Neural cell (in vitro differentiated cells): Measurements from ENCODE around the gene ADORA2A. TPM values are rescaled to one million over a fixed set of nuclear protein-coding genes. Genes with fewer than 3 reads are reported as not detected.

ENCODE experiments used
- H2AFZ ChIP-seq: fragments of 200-600, 300-800 bp; sonication (generic), shearing (Covaris generic); 2 replicates; pipeline ENCODE4 v1.6.0; 2014; ENCODE audit warnings: low read depth, mild to moderate bottlenecking, antibody characterized with exemption, low read length, moderate library complexity
- H3F3A ChIP-seq: fragments of 200-600 bp; shearing (Covaris generic); 2 replicates; pipeline ENCODE4 v1.6.1; 2016; ENCODE audit warnings: mild to moderate bottlenecking, moderate library complexity, mixed read lengths, antibody characterized with exemption, low read length; ENCODE audit not compliant: insufficient read depth, poor library complexity, severe bottlenecking
- H3K27ac ChIP-seq: fragments of 200-600, 300-800 bp; sonication (generic), shearing (Covaris generic); 2 replicates; pipeline ENCODE4 v1.5.1; 2014; ENCODE audit warnings: mild to moderate bottlenecking, low read length, moderate library complexity
- H3K27me3 ChIP-seq: fragments of 300-800, 200-600 bp; sonication (generic), shearing (Covaris generic); 2 replicates; pipeline ENCODE4 v1.6.0; 2014; ENCODE audit warnings: mild to moderate bottlenecking, low read depth, low read length, moderate library complexity; ENCODE audit not compliant: insufficient read depth
- H3K36me3 ChIP-seq: fragments of 300-800, 200-600 bp; sonication (generic), shearing (Covaris generic); 2 replicates; pipeline ENCODE4 v1.5.1; 2014; ENCODE audit warnings: mild to moderate bottlenecking, antibody characterized with exemption, low read length, moderate library complexity; ENCODE audit not compliant: insufficient read depth
- H3K4me2 ChIP-seq: fragments of 300-800, 200-600 bp; sonication (generic), shearing (Covaris generic); 2 replicates; pipeline ENCODE4 v1.6.0; 2014; ENCODE audit warnings: mild to moderate bottlenecking, low read length
- H3K4me3 ChIP-seq: fragments of 300-800, 200-600 bp; sonication (generic), shearing (Covaris generic); 2 replicates; pipeline ENCODE4 v1.5.1; 2014; ENCODE audit warnings: mild to moderate bottlenecking, low read length, moderate library complexity
- H3K79me2 ChIP-seq: fragments of 200-600 bp; shearing (Covaris generic); replicated peaks from 2 replicates; pipeline ENCODE4 v1.6.0; 2014; ENCODE audit warnings: mild to moderate bottlenecking, low read length, moderate library complexity; ENCODE audit not compliant: insufficient read depth
- H3K9ac ChIP-seq: fragments of 300-800, 200-600 bp; sonication (generic), shearing (Covaris generic); 2 replicates; pipeline ENCODE4 v1.6.1; 2016; ENCODE audit warnings: mild to moderate bottlenecking, low read length, mixed read lengths
- H3K9me2 ChIP-seq: fragments of 200-600 bp; shearing (Covaris generic); 2 replicates; pipeline ENCODE4 v1.6.1; 2016; ENCODE audit warnings: mild to moderate bottlenecking, low read length, mixed read lengths; ENCODE audit not compliant: insufficient read depth
- H3K9me3 ChIP-seq: fragments of 200-600, 300-800 bp; sonication (generic), shearing (Covaris generic); 2 replicates; pipeline ENCODE4 v1.6.1; 2016; ENCODE audit warnings: mild to moderate bottlenecking, mixed run types, low read length, moderate library complexity, mixed read lengths
- H4K20me1 ChIP-seq: fragments of 200-600 bp; shearing (Covaris generic); 2 replicates; pipeline ENCODE4 v1.6.1; 2016; ENCODE audit warnings: mild to moderate bottlenecking, mixed run types; ENCODE audit not compliant: insufficient read depth
- EP300 ChIP-seq: fragments of 450-650 bp; conservative IDR thresholded peaks from 2 replicates; pipeline ENCODE4 v1.6.1; 2014; ENCODE audit warnings: antibody characterized with exemption, mild to moderate bottlenecking, moderate library complexity; ENCODE audit not compliant: poor library complexity, severe bottlenecking
- EZH2 ChIP-seq: fragments of 200-600, 300-800 bp; shearing (Covaris generic), sonication (generic); IDR thresholded peaks from 2 replicates; pipeline ENCODE4 v1.6.1; 2014; ENCODE audit warnings: antibody characterized with exemption, low read length, borderline replicate concordance, mild to moderate bottlenecking; ENCODE audit not compliant: insufficient read depth, poor library complexity, severe bottlenecking
- MXI1 ChIP-seq: fragments of 450-650 bp; conservative IDR thresholded peaks from 2 replicates; pipeline ENCODE4 v1.6.1; 2014; ENCODE audit warnings: antibody characterized with exemption, mild to moderate bottlenecking; ENCODE audit not compliant: poor library complexity, severe bottlenecking
- POLR2AphosphoS5 ChIP-seq: IDR thresholded peaks from 2 replicates; pipeline ENCODE4 v1.6.1; 2012
- RAD21 ChIP-seq: fragments of 450-650 bp; conservative IDR thresholded peaks from 2 replicates; pipeline ENCODE4 v1.6.1; 2014; ENCODE audit warnings: antibody characterized with exemption, mild to moderate bottlenecking, moderate library complexity
- SMC3 ChIP-seq: fragments of 450-650 bp; conservative IDR thresholded peaks from 2 replicates; pipeline ENCODE4 v1.6.1; 2014; ENCODE audit warnings: antibody characterized with exemption, mild to moderate bottlenecking, moderate library complexity; ENCODE audit not compliant: poor library complexity
- TAF1 ChIP-seq: IDR thresholded peaks from 2 replicates; pipeline ENCODE4 v1.6.1; 2012; ENCODE audit warnings: low read depth
- polyA plus RNA-seq: library from polyadenylated mRNA; depleted of rRNA; stranded (reverse); fragments of >200 nt; gene quantifications from 2 replicates; pipeline ENCODE4 v1.2.3, GENCODE V29; 2014
- TF ChIP-seq, protein P1 (sequence below): fragments of 450-650 bp; IDR thresholded peaks from 2 replicates; pipeline ENCODE4 v1.5.1; 2014; ENCODE audit warnings: antibody characterized with exemption, mild to moderate bottlenecking, moderate library complexity; ENCODE audit not compliant: poor library complexity, severe bottlenecking
- TF ChIP-seq, protein P2 (sequence below): IDR thresholded peaks from 2 replicates; pipeline ENCODE4 v1.6.1; 2012; ENCODE audit warnings: borderline replicate concordance

Gene ADORA2A
- polyA plus RNA-seq, 1 donor from 2014 or later, result 2.9 TPM

DNA sequence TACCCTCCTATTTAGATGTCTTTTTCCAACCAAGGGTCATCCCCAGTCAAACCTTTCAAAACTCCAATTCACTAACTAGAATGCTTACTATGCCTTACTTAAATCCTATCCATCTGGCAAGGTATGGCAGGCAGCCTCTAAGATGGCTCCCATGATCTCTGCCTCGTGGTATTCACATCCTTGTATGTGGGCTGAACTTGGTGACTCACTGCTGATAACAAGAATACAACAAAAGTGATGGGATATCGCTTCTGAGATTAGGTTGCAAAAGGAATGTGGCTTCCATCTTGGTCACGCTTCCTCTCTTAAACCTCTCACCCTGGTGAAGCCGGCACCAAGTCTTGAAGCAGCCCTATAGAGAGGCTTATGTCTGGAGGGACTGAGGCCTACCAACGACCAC, 38.2 kb downstream of the ADORA2A start:
- Histone ChIP-seq H3F3A (no peaks in the 10 kb centered on the region), H3K36me3 (no peaks in the 10 kb centered on the region), H2AFZ (no peak overlapping the region), H4K20me1 (no peaks in the 10 kb centered on the region), H3K79me2 (no peaks in the 10 kb centered on the region), H3K4me3 (no peak overlapping the region), H3K27me3 (no peaks in the 10 kb centered on the region), H3K4me2 (no peak overlapping the region), H3K27ac (no peak overlapping the region), H3K9me3 (no peaks in the 10 kb centered on the region), H3K9me2 (no peaks in the 10 kb centered on the region), H3K9ac (no peak overlapping the region)
- TF ChIP-seq, protein P1, sequence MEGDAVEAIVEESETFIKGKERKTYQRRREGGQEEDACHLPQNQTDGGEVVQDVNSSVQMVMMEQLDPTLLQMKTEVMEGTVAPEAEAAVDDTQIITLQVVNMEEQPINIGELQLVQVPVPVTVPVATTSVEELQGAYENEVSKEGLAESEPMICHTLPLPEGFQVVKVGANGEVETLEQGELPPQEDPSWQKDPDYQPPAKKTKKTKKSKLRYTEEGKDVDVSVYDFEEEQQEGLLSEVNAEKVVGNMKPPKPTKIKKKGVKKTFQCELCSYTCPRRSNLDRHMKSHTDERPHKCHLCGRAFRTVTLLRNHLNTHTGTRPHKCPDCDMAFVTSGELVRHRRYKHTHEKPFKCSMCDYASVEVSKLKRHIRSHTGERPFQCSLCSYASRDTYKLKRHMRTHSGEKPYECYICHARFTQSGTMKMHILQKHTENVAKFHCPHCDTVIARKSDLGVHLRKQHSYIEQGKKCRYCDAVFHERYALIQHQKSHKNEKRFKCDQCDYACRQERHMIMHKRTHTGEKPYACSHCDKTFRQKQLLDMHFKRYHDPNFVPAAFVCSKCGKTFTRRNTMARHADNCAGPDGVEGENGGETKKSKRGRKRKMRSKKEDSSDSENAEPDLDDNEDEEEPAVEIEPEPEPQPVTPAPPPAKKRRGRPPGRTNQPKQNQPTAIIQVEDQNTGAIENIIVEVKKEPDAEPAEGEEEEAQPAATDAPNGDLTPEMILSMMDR, result no peak
- TF ChIP-seq TAF1 (no peak), POLR2AphosphoS5 (no peak), EP300 (no peak), MXI1 (no peak), RAD21 (no peak), EZH2 (no peak), SMC3 (no peak)
- TF ChIP-seq, protein P2, sequence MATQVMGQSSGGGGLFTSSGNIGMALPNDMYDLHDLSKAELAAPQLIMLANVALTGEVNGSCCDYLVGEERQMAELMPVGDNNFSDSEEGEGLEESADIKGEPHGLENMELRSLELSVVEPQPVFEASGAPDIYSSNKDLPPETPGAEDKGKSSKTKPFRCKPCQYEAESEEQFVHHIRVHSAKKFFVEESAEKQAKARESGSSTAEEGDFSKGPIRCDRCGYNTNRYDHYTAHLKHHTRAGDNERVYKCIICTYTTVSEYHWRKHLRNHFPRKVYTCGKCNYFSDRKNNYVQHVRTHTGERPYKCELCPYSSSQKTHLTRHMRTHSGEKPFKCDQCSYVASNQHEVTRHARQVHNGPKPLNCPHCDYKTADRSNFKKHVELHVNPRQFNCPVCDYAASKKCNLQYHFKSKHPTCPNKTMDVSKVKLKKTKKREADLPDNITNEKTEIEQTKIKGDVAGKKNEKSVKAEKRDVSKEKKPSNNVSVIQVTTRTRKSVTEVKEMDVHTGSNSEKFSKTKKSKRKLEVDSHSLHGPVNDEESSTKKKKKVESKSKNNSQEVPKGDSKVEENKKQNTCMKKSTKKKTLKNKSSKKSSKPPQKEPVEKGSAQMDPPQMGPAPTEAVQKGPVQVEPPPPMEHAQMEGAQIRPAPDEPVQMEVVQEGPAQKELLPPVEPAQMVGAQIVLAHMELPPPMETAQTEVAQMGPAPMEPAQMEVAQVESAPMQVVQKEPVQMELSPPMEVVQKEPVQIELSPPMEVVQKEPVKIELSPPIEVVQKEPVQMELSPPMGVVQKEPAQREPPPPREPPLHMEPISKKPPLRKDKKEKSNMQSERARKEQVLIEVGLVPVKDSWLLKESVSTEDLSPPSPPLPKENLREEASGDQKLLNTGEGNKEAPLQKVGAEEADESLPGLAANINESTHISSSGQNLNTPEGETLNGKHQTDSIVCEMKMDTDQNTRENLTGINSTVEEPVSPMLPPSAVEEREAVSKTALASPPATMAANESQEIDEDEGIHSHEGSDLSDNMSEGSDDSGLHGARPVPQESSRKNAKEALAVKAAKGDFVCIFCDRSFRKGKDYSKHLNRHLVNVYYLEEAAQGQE, result no peak

DNA sequence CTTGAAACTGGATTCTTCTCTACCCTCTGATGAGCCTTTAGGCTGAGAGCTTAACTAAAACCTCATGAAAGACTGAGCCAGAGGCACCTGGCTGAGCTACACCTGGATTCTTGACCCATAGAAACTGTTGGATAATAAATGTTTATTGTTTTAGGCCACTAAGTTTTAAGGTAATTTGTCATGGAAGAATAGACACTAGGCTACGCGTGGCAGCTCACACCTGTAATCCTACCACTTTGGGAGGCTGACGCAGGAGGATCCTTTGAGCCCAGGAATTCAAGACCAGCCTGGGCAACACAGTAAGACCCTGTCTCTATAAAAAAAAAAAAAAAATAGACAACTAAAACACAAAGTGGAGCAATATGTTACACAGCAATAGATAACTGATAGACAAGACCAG, 38.6 kb downstream of the ADORA2A start:
- no peaks in the 10 kb centered on the region for H3K9me2 ChIP-seq
- no peaks in the 10 kb centered on the region for H4K20me1 ChIP-seq
- H3K9ac ChIP-seq, result no peak overlapping the region
- no peaks in the 10 kb centered on the region for H3F3A ChIP-seq
- H3K4me3 ChIP-seq, result no peak overlapping the region
- H3K36me3 ChIP-seq, result no peaks in the 10 kb centered on the region
- no peak overlapping the region for H2AFZ ChIP-seq
- H3K79me2 ChIP-seq, result no peaks in the 10 kb centered on the region
- H3K27me3 ChIP-seq, result no peaks in the 10 kb centered on the region
- no peak overlapping the region for H3K27ac ChIP-seq
- no peaks in the 10 kb centered on the region for H3K9me3 ChIP-seq
- no peak overlapping the region for H3K4me2 ChIP-seq
- TF ChIP-seq EP300 (no peak), TAF1 (no peak), EZH2 (no peak), MXI1 (no peak)
- TF ChIP-seq, protein P2, result no peak
